GM23338 (cell line): ENCODE measurements around the gene SPP1.

ENCODE experiments used
- CREB1 ChIP-seq: fragments of 250-450 bp; sonication (Bioruptor Pico); IDR thresholded peaks from 2 replicates; pipeline ENCODE4 v1.5.0; 2020; ENCODE audit warnings: low read depth, mild to moderate bottlenecking, moderate library complexity
- EZH2 ChIP-seq: fragments of 200-600 bp; sonication (generic); IDR thresholded peaks from one replicate; pipeline ENCODE4 v1.8.0; 2017; ENCODE audit warnings: antibody characterized with exemption, mild to moderate bottlenecking, low read depth; ENCODE audit not compliant: unreplicated experiment

DNA sequence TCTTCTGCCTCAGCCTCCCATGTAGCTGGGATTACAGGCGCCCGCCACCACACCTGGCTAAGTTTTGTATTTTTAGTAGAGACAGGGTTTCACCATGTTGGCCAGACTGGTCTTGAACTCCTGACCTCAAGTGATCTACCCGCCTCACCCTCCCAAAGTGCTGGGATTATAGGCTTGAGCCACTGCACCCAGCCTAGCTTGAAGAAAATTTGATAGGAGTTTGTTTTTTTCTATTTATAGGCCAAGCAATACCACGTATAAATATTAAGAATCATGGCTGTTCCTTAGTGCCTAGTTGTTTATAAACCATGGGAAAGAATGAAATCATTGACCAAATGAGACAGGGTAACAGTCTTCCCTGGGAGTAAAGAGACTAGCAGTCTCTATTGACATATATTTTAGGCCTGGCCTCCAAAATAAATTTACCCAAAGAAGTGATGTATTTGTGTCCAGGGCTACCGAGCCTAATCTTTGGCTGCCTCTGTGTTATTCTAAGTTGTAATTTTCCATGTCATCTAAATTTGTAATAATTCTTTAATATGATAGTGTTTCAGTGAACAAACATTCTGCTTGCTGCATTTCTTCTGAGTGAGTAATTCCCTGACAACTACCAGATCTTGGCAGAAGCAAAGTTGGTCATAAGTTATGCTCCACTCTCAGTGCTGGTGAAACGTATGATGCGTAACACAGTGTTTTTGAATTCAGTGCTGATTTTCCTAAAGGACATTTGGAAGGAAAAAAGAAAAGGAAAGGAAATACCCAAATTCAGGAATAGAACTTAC, 42.2 kb downstream of the SPP1 start:
- TF ChIP-seq CREB1 (CRISPR knock-in tag) (no peak), EZH2 (no peak)
